ENCODE measurements around the gene SLC4A5.
A peak's percentile ranks its signal among the peaks of the same experiment; 100 is the strongest.

The SLC4A5 gene

DNA sequence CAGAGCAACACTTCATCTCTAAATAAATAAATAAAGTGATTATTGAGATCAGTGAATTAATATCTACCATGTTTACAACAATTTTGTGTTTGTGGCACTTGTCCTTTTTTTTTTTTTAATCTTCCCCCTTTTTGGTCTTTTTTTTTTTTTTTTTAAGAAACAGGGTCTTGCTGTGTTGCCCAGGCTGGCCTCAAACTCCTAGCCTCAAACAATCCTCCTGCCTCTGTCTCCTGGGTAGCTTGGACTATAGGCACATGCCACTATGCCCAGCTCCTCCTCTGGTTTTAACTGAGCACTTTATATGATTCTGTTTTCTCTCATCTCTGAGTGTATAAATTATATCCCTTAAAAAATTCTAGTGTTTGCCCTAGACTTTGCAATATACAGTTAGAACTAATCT is 30.3 kb downstream of the SLC4A5 start:
- DNase-seq (ENCODE audit: low spot score) = no peak

DNA sequence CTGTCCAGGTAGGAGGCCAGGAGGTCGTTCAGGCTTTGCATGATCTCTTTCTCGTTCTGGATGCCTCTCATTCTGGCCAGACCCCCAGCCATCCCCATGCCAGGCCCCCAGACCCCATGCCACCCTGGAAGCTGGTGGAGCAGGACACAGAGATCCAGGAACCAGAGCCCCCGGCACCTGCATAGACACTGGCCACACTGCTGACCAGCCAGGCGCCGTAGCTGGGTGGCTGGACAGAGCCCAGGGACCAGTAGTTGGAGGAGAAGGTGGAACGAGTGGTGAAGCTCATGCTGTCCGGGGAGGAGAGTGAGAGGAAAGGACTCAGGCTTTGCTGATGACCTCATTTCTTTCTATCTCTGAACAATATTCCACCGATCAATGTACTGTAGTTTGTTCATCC is 35.5 kb downstream of the SLC4A5 start:
- DNase-seq (ENCODE audit: low spot score) = no peak

DNA sequence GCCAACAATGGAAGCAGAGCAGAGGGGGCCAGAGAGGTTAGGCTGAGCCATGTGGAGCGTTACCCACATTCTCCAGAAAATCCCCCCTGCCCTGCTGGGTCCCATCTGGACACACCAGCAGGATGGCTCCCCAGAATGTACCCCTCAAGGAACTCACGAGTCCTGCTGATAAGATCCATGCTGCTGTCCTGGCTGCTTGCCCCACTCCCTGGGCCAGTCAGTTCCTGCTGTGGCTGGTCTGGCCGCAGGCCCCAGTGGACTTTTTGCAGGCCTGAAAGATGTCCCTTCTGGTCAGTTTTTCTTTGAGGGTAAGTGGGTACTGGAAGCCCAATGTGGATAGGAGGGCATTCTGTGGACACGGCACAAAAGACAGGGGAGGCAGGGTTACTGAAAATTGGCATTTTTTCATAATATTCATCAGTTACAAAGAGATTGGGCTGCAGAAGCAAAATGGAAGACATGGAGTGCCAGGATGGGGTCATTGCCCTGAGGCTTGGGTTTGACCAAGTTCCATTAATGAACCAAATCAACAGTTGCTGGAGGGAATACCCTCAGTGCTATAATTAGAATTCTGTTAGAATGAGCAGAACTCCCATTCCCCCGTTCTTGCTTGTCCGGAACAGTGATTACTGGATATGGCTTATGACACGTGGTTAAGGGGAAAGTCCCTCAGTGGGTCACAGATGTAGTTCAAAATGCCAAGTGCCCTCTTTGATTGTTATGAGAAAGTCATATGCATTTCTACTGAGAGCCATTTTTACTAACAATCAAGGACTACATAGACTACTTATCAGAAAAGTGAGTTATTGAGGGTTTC is 38.7 kb downstream of the SLC4A5 start:
- DNase-seq (ENCODE audit: low spot score) = peak; percentile 3

- DNase-seq (ENCODE audit: low spot score) = no peak
Observed at GRCh38 chr2:74302865-74303264, 40.4 kb downstream of the SLC4A5 start.

DNA sequence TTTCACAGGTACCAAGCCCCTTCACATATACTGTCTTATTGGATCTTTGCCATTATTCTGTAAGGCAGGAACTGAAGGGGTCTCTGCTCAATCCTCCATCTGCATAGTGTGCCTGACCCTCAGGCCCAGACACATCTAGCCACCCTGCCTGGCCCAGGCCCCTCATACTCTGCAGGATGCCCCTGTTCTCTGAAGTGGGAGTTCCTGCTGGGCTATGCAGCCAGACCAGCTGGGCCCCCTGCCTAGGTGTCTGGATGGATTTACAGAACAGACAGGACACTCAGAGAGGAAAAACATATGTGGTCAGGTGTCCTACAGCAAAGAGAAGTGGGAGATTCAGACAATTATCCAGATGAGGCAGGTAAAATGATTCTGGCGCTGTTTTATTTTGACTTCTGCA is 42.0 kb downstream of the SLC4A5 start:
- no peak for DNase-seq (ENCODE audit: low spot score)

GRCh38 chr2:74300506-74300905 is 42.7 kb downstream of the SLC4A5 start:
- no peak for DNase-seq (ENCODE audit: low spot score)

- no peak for DNase-seq (ENCODE audit: low spot score)
Observed at GRCh38 chr2:74297950-74298349, 45.3 kb downstream of the SLC4A5 start.

DNA sequence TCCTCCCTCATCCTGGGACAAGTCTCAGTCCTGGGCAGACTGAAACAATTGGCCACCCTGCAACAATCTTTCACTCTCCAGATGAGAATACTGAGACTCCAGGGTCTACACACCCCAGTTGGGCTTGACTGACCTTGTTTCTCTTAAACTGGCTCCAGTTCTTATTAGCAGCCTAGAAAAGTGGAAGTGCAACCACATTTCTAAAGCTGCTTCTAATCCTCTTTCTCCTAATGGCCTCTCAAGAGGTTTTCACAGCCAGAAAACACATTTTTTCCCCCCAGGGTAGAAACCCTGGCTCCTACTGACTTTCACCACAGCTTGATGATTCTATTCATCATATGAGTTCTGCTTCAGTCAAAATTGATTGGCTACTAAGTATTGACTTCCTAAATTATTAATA is 45.8 kb downstream of the SLC4A5 start:
- DNase-seq (ENCODE audit: low spot score) = no peak

GRCh38 chr2:74293191-74293991 is 49.8 kb downstream of the SLC4A5 start:
- DNase-seq (ENCODE audit: low spot score) = no peak

DNA sequence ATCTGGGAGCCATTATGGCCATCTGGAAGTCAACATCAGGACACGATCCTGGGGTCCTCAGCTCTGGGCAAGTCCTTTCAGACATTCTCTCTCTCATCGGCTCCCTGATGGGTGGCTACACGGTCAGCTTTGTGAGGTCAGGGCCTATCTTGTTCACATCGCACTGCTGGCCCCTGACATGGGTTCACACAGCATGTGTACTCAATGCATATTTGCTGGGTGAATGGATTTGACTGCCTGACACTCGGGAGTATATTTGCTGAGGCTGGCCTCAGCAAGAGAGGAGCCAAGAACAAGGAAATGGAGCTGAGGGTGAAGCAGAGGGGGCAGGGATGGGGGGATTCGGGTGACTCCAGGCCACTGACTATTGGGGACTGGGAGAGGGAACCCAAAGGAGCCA is 50.5 kb downstream of the SLC4A5 start:
- no peak for DNase-seq (ENCODE audit: low spot score)

- DNase-seq (ENCODE audit: low spot score) = no peak
Observed at GRCh38 chr2:74291886-74292621, 51.2 kb downstream of the SLC4A5 start.

DNA sequence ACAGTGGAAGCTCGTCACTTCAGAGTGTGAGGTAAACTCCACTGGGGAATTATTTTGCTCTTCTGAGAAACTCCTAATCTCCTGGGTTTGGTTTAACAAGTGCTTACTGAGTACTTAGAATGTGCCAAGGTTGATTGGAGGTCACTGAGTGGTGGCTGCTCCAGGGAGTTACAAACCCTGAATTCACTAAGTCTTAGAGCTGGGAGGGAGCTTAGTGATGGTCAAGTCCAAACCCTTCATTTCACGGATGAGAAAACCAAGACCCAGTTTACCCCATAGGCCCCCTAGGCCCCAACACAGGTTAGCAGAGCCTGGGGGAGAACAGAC is 52.0 kb downstream of the SLC4A5 start:
- no peak for DNase-seq (ENCODE audit: low spot score)

DNA sequence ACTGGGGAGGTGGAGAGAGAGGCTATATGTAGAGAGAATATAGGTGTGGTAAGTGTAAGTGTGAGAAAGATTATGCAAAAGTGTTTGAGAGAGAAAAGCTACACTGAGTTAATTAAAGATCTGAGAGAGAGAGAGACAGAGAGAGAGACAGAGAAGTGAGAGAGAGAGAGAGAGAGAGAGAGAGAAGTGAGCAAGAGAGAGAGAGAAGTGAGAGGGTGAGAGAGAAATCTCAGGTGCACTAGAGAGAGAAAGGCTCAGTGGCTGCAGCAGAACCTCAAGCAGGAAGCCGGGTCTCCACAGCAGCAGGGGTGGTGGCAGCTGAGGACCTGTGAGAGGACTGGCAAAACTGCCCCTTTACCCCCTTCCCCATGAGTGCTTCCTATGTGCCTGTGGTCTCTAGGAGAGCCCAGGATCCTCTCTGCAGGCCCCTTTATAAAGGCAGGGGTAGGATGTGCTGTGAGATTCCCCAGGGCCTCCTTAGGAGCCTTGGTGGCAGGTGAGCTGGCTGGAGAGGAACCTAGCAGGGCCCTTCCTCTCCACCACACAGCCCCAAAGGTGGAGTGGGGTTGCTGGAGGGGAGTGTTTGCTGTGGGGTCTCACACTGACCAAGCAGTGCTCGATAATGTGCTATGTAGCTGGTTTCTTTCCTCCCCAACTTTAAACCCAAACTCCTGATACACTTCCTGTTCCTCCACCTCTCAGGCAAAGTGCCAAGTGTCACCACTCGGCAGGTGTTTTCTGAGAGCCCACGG is 52.6 kb downstream of the SLC4A5 start:
- DNase-seq (ENCODE audit: low spot score) = peak; percentile 62

DNA sequence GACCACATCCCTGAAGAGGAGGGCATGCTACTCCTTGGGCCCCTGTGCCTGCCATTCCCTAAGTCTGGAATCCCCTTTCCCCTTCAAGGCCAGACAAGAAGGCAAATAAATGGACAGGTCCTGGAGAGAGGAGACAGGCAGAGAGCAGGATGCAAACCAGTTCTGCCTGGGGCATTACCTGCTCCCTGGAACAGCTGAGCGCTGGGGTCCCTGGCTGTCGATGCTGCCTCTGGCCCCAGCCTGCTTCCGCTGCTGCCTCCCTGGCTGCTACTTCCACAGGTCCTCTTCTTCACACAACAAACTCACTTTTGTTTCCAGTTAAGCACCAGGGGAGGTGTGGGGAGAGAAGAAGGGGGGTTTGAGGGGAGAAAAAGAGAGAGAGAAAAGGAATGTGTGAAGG is 53.1 kb downstream of the SLC4A5 start:
- DNase-seq (ENCODE audit: low spot score) = no peak

DNA sequence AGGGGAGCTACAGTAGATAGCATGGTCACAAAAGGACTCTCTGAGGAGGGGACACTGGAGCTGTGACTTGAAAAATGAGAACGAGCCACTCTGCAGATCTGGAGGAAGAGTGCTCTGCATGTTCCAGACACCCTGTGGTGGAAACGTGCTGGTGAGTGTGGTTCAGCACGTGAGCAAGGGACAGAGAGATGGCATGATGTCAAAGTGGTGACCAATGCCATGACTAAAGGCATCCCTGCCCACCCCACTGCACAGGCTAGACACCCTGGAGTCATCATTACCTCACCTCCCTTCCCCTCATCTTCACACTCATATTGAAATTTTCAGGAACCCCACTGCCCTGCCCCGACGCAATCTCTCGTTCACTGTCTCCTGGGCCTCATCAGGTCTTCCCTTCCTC is 56.5 kb downstream of the SLC4A5 start:
- no peak for DNase-seq (ENCODE audit: low spot score)

- DNase-seq (ENCODE audit: low spot score) = no peak
Observed at GRCh38 chr2:74281141-74281975, 61.9 kb downstream of the SLC4A5 start.

GRCh38 chr2:74278694-74279093 is 64.5 kb downstream of the SLC4A5 start:
- no peak for DNase-seq (ENCODE audit: low spot score)

GRCh38 chr2:74278176-74278575 is 65.0 kb downstream of the SLC4A5 start:
- no peak for DNase-seq (ENCODE audit: low spot score)

- no peak for DNase-seq (ENCODE audit: low spot score)
Observed at GRCh38 chr2:74275228-74275627, 68.0 kb downstream of the SLC4A5 start.

GRCh38 chr2:74269667-74270066 is 73.5 kb downstream of the SLC4A5 start:
- no peak for DNase-seq (ENCODE audit: low spot score)

DNA sequence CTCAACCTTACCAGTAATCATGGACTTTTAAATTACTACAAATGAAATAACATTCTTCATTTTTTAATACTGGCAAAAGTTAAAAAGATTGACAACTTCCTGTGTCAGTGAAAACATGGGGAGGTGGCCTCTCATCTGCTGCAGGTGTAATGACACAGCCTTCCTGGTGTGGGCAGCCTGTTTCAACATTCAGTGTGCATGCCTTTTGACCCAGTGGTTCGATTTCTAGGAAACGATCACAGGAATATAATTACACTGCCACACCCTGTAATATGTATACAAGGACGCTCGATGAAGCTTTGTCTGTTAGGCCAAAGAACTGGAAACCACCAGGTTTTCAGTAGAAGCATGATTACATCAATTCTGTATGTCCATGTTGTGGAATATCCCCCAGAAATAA is 76.1 kb downstream of the SLC4A5 start:
- DNase-seq (ENCODE audit: low spot score) = peak; percentile 83
